Medulla oblongata (tissue), 1 donor: ENCODE data around the gene SLC25A17.
"Not testable (repeated sequence)": the region's sequence is repeated elsewhere in the genome, so short reads cannot be mapped to it uniquely, and the experiment has no call there.

ENCODE experiments used
- DNase-seq: peaks from one replicate; pipeline ENCODE4 v3.0.0-alpha.2; 2015; ENCODE audit errors: extremely low spot score

SLC25A17 gene

GRCh38 chr22:40753114-40753513 lies 66.0 kb downstream of the SLC25A17 start:
- peak; percentile 42 for DNase-seq

- DNase-seq = no peak
These were observed 67.9 kb downstream of the SLC25A17 start for GRCh38 chr22:40751250-40751649.

- DNase-seq = no peak
These were observed 69.3 kb downstream of the SLC25A17 start for GRCh38 chr22:40749829-40750228.

- no peak for DNase-seq
These were observed 70.5 kb downstream of the SLC25A17 start for GRCh38 chr22:40748388-40749355.

GRCh38 chr22:40747361-40747760 lies 71.8 kb downstream of the SLC25A17 start:
- no peak for DNase-seq

GRCh38 chr22:40746428-40747220 lies 72.5 kb downstream of the SLC25A17 start:
- no peak for DNase-seq

- no peak for DNase-seq
These were observed 75.4 kb downstream of the SLC25A17 start for GRCh38 chr22:40743768-40744167.

- no peak for DNase-seq
These were observed 78.0 kb downstream of the SLC25A17 start for GRCh38 chr22:40741116-40741515.

GRCh38 chr22:40739721-40740120 lies 79.4 kb downstream of the SLC25A17 start:
- DNase-seq = no peak

- DNase-seq = no peak
These were observed 85.2 kb downstream of the SLC25A17 start for GRCh38 chr22:40733919-40734318.

- DNase-seq = no peak
These were observed 86.2 kb downstream of the SLC25A17 start for GRCh38 chr22:40732999-40733292.

GRCh38 chr22:40729284-40729683 lies 89.9 kb downstream of the SLC25A17 start:
- DNase-seq = no peak

- DNase-seq = no peak
These were observed 90.4 kb downstream of the SLC25A17 start for GRCh38 chr22:40728731-40729189.

- no peak for DNase-seq
These were observed 91.1 kb downstream of the SLC25A17 start for GRCh38 chr22:40727964-40728615.

- no peak for DNase-seq
These were observed 91.8 kb downstream of the SLC25A17 start for GRCh38 chr22:40727070-40727963.

- no peak for DNase-seq
These were observed 92.6 kb downstream of the SLC25A17 start for GRCh38 chr22:40726514-40726913.

- DNase-seq = no peak
These were observed 95.7 kb downstream of the SLC25A17 start for GRCh38 chr22:40723396-40723933.

- peak; percentile 32 for DNase-seq
These were observed 97.9 kb downstream of the SLC25A17 start for GRCh38 chr22:40721266-40721665.

GRCh38 chr22:40720538-40721256 lies 98.4 kb downstream of the SLC25A17 start:
- no peak for DNase-seq

- DNase-seq = not testable (repeated sequence)
These were observed 99.0 kb downstream of the SLC25A17 start for GRCh38 chr22:40720156-40720537.
